ENCODE measurements around the gene PTGFRN.
"Not testable (repeated sequence)": the region's sequence is repeated elsewhere in the genome, so short reads cannot be mapped to it uniquely, and the experiment has no call there.

Gene PTGFRN

DNA sequence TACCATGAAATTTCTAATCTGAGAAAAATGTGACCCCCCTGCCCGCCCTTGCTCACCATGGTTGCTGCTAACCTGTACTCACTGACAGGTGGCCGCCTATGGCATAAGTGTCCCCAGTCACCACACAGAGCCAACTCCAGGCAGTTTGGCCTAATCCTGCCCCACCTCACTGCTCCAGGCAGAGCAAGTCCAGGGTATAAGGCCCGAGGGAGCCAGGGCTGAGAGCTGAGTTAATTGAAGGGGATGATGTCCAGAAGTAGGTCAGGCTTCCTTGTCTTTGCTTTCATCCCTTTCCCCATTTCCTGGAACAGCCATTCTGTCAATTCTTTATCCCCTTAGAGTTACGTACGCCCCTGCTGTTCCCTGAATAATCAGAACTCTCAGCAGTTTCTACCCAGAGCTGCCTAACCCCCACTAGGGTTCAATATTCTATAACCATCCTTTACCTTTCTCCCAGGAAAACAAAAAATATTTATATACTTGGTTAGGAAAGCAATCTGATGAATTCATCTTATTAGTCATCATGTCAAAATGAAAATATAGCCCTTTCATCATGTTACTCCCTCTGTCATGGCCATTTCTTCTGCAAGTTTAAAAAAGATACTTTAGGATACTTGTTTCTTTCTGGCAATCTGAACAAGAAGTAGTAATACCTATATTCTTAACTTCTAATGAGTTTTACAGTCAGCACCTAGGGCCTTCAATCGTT lies 62.4 kb downstream of the PTGFRN start:
- DNase-seq (ENCODE audit: low read depth) = no peak

DNA sequence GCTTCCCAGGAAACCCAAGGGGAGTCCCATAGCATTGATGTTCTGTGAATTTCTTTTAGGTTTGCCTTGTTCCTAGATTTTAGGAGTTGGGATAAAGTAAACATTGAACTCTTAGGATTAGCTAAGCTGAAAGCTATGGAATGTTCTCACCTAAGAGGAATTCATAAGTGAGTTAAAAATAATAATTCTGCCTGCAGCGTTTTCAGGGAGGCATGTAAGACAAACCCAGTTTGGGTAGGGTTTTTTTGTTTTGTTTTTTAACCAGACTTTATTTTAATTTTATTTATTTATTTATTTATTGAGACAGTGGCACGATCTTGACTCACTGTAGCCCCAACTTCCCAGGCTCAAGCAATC lies 62.9 kb downstream of the PTGFRN start:
- no peak for DNase-seq (ENCODE audit: low read depth)

DNA sequence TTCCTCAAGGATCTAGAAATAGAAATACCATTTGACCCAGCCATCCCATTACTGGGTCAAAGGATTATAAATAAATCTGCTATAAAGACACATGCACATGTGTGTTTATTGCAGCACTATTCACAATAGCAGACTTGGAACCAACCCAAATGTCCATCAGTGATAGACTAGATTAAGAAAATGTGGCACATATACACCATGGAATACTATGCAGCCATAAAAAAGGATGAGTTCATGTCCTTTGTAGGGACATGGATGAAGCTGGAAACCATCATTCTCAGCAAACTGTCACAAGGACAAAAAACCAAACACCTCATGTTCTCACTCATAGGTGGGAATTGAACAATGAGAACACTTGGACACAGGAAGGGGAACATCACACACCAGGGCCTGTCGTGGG lies 70.6 kb downstream of the PTGFRN start:
- DNase-seq (ENCODE audit: low read depth) = not testable (repeated sequence)

DNA sequence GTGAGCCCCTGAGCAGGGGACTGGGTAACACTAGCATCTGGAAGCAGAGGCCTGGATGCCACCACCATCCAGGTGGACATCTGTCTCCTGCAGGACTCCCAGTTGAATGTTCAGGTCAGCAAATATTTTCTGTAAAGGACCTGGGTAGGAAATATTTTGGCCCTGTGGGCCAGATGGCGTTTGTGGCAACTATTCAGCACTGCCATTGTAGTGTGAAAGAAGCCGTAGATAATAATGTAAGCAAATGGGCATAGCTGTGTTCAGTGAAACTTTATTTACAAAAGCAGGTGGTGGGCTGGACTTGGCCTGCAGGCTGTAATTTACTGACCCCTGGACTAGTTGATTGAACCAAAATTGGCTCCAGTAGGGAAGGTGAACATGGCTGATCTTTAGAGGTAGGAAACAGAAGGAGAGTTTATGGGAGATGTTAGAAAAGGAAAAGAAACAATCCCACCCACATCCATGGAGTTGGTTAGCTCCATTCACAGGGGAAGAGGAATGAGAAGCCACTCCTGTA lies 71.9 kb downstream of the PTGFRN start:
- DNase-seq (ENCODE audit: low read depth) = no peak

DNA sequence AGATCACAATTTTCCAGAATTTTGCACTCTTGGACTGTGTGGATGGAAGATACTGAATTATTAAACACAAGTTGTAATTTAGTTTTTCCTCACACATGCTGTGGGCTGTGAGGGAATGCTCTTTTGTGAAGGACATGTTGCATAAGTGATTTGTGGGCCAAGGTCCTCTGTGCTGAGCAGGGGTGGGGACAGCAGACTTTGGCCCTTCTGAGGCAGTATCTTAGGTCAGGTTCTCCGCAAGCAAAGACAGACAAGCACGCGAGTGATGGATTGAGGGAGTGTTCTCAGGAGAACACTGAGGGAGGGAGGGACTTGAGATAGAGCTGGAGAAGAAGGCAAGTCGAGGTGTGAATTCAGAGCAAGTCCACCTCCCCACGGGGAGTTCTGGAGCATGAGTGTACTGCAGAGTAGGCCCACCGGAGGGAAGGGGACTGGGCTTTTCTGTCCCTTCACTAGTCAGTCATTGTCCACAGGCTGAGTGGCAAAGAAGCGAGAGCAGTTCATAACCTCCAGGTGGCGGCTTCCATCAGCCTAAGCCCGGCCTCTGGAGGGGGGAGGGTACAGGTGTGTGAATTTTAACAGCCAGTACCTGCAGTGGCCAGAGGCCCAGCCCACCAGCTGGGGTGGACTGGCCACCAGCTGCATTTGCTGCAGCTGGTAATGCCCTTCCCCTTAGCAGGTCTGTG lies 72.7 kb downstream of the PTGFRN start:
- DNase-seq (ENCODE audit: low read depth) = no peak

DNA sequence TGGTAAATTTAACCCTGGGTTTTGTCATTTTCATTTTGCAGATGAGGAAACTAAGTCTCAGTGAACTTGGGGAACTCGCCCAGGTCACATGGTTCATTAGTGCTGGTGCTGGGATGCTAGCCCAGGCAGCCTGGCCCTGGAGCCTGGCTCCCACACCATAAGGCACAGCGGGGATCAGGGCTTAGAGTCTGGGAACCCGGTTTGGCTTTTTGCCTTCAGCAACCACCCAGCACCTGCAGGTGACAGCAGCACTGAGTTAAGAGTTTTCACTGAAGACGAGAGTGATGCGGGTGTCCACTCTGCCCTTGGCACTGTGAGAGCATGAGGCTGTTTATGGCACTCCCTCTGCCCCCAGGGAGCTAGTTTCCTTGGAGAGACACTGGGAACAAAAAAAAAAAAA lies 73.4 kb downstream of the PTGFRN start:
- no peak for DNase-seq (ENCODE audit: low read depth)

DNA sequence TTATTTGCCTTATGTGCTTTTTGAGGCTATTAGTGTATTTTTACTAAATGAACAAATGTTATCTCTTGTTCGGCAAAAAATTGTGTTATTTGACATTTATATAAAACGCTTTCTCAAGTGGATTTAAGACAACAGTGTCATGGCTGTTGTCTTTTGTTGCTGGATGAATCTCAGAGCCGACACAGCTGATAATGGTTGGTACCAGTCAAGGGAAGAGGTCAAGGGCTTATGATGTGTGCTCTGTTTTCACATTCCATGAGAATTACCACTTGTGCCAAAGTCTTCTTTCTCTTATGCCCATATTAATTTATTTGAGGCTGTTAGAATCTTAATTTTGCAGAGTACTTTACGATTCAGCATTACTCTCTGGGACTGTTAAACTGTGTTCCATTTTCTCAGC lies 74.0 kb downstream of the PTGFRN start:
- DNase-seq (ENCODE audit: low read depth) = no peak

DNA sequence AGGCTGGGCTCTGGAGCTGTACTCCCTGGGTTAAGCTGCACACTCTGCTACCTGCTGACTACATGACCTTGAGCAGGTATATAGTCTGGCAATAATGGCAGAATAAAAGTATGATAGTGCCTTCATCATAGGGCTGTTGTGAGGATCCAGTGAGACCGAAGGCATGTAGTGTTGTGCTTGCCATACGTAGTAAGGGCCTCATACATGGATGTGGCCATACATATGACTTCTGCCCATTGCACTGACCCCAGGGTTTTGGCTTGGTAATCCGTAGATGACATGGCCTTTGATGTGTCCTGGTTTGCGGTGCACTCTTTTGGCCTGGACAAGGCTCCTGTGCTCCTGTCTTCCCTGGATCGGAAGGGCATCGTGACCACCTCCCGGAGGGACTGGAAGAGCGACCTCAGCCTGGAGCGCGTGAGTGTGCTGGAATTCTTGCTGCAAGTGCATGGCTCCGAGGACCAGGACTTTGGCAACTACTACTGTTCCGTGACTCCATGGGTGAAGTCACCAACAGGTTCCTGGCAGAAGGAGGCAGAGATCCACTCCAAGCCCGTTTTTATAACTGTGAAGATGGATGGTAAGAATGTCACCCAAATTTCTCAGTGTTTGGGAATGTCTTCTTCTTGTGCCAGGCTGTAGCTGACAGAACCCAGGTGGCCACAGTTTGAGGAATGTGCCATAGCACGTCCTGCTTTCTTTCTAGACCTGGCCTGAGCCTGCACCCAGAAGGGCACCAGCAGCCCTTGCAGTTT lies 74.9 kb downstream of the PTGFRN start:
- no peak for DNase-seq (ENCODE audit: low read depth)

DNA sequence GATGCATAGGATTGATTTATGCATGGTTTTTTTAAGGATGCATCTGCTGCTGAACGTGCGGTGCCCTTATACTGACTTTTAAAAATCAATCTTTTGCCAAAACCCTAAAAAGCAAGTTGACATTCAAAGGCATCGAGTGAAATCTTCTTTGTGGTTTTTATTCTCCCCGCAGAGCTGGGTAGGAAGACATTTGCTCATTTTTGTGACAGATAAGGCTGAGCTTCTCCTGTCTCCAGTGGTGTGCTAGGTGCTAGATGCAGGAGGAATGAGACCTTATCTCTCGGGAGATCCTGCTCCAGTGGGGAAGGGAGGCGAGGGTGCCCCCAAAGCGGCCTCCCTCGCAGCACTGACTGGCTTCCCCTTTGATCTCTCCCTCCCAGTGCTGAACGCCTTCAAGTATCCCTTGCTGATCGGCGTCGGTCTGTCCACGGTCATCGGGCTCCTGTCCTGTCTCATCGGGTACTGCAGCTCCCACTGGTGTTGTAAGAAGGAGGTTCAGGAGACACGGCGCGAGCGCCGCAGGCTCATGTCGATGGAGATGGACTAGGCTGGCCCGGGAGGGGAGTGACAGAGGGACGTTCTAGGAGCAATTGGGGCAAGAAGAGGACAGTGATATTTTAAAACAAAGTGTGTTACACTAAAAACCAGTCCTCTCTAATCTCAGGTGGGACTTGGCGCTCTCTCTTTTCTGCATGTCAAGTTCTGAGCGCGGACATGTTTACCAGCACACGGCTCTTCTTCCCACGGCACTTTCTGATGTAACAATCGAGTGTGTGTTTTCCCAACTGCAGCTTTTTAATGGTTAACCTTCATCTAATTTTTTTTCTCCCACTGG lies 76.9 kb downstream of the PTGFRN start:
- DNase-seq (ENCODE audit: low read depth) = no peak

DNA sequence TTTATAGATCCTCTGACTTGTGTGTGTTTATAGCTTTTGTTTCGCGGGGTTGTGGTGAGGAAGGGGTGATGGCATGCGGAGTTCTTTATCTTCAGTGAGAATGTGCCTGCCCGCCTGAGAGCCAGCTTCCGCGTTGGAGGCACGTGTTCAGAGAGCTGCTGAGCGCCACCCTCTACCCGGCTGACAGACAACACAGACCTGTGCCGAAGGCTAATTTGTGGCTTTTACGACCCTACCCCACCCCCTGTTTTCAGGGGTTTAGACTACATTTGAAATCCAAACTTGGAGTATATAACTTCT lies 77.5 kb downstream of the PTGFRN start:
- no peak for DNase-seq (ENCODE audit: low read depth)

DNA sequence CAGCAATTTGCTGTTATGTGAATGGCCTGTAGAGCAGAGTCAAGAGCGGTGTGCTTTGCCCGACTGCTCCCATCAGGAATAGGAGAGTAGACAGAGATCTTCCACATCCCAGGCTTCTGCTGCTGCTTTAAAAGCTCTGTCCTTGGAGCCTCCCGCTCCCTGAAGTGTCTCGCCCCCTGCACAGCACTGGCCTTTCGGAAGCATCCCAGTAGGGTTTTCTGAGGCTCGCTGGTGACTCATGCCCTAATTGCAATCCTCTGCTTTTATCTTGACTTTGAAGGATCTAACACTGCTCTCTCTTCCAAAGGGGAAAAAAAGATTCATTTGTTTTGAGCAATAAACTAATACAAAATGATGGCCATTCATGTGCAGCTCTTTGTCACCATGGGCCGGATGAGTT lies 78.5 kb downstream of the PTGFRN start:
- DNase-seq (ENCODE audit: low read depth) = no peak

DNA sequence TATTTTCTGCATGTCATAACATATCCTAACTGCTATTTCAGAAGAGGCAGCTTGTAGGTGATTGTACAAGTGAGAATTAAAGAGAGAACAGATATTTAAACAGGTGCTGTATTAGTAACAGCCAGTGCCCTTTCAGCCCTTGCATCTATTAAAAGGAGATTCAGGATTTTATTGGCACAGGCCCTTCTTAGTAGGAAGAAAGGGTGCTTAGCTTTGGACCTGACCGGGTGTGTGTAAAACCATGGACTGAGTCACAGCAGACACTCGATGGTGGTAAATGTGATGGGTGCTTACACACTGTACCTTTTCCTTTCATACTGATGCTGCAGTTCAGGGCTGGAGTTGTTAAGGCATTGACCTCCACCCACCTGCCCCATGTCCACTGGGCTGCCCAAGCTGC lies 79.2 kb downstream of the PTGFRN start:
- DNase-seq (ENCODE audit: low read depth) = no peak

DNA sequence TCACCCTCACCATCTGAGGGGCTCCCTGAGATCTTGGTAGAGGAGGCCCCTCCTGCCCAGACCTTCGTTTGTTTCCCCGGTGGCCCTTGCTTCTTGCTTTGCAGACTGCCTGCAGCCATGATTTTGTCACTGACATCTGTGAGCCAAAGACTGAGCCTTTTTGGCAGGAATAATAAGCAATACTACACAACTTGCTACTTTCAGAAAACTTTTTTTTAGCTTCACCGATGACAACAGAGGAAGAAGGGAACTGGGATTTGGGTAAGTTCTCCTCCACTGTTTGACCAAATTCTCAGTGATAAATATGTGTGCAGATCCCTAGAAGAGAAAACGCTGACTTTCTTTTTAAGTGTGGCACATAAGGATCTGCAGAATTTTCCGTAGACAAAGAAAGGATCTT lies 80.1 kb downstream of the PTGFRN start:
- DNase-seq (ENCODE audit: low read depth) = no peak

DNA sequence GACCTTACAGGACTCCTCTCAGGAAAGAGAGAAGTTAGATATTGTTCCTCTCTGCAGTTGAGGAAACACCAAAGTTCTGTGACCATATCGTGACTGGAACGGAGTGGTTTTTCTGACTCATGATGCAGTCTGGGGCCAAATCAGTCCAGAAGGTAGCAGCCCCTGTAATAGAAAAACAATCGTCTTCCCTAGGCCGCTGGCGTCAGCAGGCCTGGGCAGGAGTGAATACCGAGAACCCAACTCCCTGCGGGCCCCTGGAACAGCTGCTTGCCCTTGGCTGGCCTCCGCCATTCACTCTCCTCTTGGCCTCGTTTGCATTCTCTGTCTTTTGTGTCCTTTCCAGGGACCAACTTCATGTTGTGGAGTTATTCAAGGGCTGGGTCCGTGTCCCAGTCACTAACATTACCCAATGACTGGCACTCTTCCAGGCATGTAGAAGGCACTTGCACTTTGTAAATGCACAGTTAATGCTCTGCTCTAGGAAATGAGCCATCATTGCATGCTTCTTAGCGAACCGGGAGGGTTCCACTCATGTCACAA lies 81.0 kb downstream of the PTGFRN start:
- peak; percentile 61 for DNase-seq (ENCODE audit: low read depth)

DNA sequence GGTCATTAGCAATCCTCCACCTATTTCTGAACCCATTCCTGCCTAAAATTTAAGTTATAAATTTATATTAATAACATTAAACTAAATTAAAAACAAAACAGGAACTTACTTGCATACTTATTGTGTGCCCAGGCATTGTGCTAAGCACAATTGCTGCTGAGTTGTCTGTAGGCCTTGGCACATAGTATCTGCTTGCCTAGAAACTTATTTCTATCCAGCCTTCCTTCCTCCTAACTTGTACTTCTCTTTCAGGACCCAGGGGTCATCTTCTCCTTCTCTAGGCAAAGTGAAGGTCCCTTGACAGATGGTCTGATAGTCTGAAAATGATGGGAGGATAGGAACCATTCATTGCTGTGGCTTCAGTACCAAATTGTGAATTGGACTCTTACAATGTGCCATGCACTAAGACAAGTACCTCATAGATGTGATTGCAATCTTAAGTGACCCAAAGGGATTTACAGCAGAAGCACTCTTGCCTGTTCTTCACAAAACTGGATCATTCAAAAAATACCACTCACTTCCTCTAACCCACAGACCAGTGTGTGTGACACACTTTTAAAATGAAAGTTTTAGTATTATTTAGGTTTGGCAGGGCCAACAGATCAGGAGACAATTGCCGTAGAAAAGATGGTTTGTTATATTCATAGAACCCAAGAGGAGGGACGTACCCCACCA lies 81.6 kb downstream of the PTGFRN start:
- DNase-seq (ENCODE audit: low read depth) = no peak

DNA sequence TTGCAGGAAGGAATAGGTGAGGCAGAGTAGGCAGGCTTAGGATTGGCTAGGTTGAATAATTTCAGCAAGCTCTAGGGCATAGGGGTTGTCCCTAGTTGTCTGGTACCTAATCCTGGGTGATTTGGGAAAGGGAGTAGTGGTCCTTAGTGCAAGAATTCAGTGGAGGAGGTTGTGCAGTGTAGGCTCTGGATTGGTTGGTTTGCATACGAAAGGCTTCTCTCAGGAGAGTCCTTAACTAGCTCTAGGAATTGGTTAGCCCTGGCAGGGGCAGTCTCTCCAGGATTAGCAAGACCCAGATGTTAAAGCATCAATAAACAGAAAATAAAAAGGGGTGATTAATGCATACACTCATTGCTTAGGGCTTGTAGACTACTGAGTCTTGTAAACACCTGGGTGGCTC lies 82.2 kb downstream of the PTGFRN start:
- no peak for DNase-seq (ENCODE audit: low read depth)

DNA sequence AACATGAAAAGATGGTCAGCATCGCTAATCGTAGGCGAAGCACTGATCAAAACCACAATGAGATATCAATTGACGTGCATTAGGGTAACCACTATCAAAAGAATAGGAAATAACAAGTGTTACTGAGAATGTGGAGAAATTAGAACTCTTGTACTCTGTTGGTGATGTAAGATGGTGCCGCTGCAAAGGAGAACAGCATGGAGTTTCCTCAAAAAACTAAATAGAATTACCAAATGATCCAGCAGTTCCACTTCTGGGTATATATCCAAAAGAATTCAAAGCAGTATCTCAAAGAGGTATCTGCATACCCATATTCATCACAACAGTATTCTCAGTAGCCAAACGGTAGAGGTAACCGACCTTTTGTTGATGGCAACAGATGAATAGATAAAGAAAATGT lies 83.6 kb downstream of the PTGFRN start:
- DNase-seq (ENCODE audit: low read depth) = no peak

DNA sequence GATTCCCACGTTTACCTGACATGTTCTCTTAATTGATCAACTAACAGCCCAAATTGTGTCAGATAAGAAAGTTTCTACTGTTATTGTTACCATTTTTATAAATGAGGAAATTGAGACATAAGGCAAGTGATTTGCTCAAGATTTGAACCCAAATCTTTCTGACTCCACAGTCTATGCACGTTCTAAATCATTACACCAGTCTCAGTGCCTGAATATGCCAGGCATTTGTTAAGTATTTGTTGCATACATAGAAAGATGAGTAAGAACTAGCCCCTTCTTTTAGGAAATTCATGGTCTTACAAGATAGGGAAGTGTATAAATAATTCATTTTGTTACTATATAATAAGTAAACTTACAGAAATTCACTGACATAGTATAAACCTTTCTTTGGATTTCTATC lies 84.7 kb downstream of the PTGFRN start:
- DNase-seq (ENCODE audit: low read depth) = no peak

DNA sequence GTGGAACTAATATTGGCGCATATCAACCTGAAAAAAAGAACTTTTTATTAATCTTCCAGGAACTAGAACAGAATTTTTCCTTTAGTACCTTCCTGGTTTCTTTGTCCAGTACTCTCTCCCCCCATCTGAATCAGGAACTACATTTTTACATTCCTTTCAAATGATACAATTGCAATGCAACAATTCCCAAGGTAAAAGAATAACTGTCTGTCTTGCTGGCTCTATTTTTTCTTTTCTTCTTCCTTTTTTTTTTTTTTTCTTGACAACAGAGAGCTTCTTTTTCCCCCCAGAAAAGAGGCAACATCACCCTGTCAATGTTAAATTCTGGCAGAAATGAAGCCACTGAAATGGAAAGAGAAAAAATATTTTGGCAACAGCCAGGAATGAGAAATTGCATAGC lies 87.3 kb downstream of the PTGFRN start:
- no peak for DNase-seq (ENCODE audit: low read depth)

DNA sequence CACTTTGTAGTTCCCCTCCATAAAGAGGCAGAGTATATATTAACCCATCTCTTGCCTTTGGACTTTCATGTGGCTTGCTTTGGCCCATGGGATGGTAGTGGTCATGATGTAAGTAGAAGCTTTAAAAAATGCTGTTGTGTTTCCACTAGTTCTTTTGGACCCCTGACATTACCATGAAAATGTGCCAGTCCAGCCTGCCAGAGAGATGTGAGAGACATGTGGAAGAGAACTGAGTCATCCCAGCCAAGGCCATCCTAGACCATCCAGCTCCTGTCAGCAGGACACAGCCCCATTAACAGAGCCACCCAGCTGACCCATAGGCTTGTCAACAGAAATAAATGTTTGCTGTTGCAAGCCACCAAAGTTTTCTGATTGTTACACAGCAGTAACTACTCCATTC lies 87.9 kb downstream of the PTGFRN start:
- DNase-seq (ENCODE audit: low read depth) = no peak

DNA sequence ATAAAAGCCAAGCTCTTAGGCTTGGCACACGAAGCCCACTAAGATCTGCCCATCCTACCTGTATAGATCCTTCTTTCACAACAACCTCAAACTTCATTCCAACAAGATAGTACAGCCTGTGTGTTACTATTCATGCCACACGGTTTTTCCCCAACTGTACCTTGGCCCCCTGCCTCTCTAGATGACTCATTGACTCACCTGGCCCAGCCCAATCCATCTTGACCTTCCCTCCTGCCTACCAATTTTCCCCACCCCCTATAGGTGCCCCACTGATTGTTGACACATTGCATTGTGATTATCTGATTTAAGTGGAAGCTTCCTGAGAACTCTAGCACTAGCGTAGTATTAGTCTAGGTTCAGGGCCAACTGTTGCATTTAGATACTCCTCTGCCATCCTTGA lies 89.9 kb downstream of the PTGFRN start:
- DNase-seq (ENCODE audit: low read depth) = no peak

DNA sequence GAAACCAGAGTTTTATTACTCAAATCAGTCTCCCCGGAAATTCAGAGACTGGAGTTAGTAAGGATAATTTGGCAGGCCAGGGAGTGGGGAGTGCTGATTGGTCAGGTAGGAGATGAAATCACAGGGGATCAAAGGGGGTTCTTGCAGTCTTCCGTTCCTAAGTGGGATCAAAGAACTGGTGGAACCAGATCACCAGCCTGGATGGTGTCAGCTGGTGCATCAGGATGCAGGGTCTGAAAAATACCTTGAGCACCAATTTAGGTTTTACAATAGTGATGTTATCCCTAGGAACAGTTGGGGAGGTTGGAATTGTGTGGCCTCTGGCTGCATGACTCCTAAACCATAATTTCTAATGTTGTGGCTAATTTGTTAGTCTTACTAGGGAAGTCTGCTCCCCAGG lies 90.4 kb downstream of the PTGFRN start:
- DNase-seq (ENCODE audit: low read depth) = no peak
